Activated naive CD8-positive, alpha-beta T cell treated with anti-CD3 and anti-CD28 coated beads for 36 hours (primary cell): ENCODE data around the gene MSH4. TPM values are rescaled to one million over a fixed set of nuclear protein-coding genes. Genes with fewer than 3 reads are reported as not detected.
"Not testable (repeated sequence)": the region's sequence is repeated elsewhere in the genome, so short reads cannot be mapped to it uniquely, and the experiment has no call there.

Experiments
- DNase-seq: peaks from one replicate; pipeline ENCODE4 v3.0.0; 2021
- H3K27ac Mint-ChIP-seq: one replicate; pipeline ENCODE4 v1.8.0; 2022; ENCODE audit warnings: mild to moderate bottlenecking, moderate library complexity, mixed read lengths
- H3K27me3 Mint-ChIP-seq: one replicate; pipeline ENCODE4 v1.8.0; 2022; ENCODE audit warnings: mild to moderate bottlenecking, mixed read lengths
- H3K36me3 Mint-ChIP-seq: one replicate; pipeline ENCODE4 v1.8.0; 2021; ENCODE audit warnings: mild to moderate bottlenecking, mixed read lengths
- H3K4me1 Mint-ChIP-seq: one replicate; pipeline ENCODE4 v1.8.0; 2021; ENCODE audit warnings: mixed read lengths
- H3K4me3 Mint-ChIP-seq: one replicate; pipeline ENCODE4 v1.8.0; 2022; ENCODE audit warnings: mild to moderate bottlenecking, moderate library complexity, mixed read lengths
- H3K9me3 Mint-ChIP-seq: one replicate; pipeline ENCODE4 v1.8.0; 2022; ENCODE audit warnings: mixed read lengths
- total RNA-seq, 2 experiments: library from RNA; stranded (reverse); gene quantifications; one replicate each; pipeline ENCODE4 v1.2.3, GENCODE V29; 2021

MSH4 gene
- total RNA-seq = under 1 TPM; 0.22 to 0.35 TPM

- peak; percentile 20 for DNase-seq
- H3K4me1 Mint-ChIP-seq = peaks cover 22% of the 10 kb centered on the region
- H3K9me3 Mint-ChIP-seq = no peaks in the 10 kb centered on the region
- peak within 1 kb of the TSS; percentile 6 for H3K4me3 Mint-ChIP-seq
- H3K27ac Mint-ChIP-seq = peak within 1 kb of the TSS; percentile 59
- H3K27me3 Mint-ChIP-seq = peaks cover 3% of the 10 kb centered on the region
- peaks cover 41% of the 10 kb centered on the region for H3K36me3 Mint-ChIP-seq
These were observed at the start of gene MSH4 for GRCh38 chr1:75796376-75797272. Gene MSH4 (plus strand): TSS chr1:75796882. CDS start chr1:75796986, 104 bp downstream.

GRCh38 chr1:75757210-75757609 is 39.5 kb upstream of the MSH4 start:
- peaks cover 73% of the 10 kb centered on the region for H3K36me3 Mint-ChIP-seq
- not testable (repeated sequence) for H3K4me3 Mint-ChIP-seq, H3K27ac Mint-ChIP-seq, H3K4me1 Mint-ChIP-seq, DNase-seq, H3K27me3 Mint-ChIP-seq, H3K9me3 Mint-ChIP-seq

- not testable (repeated sequence) for H3K27ac Mint-ChIP-seq, H3K27me3 Mint-ChIP-seq, H3K4me1 Mint-ChIP-seq, H3K4me3 Mint-ChIP-seq, DNase-seq, H3K9me3 Mint-ChIP-seq
- H3K36me3 Mint-ChIP-seq = peaks cover 62% of the 10 kb centered on the region
These were observed 38.1 kb upstream of the MSH4 start for GRCh38 chr1:75758543-75758942.

GRCh38 chr1:75764057-75764655 is 32.5 kb upstream of the MSH4 start:
- DNase-seq = no peak
- no peak overlapping the region for H3K4me3 Mint-ChIP-seq
- no peaks in the 10 kb centered on the region for H3K27me3 Mint-ChIP-seq
- peaks cover 9% of the 10 kb centered on the region for H3K36me3 Mint-ChIP-seq
- H3K27ac Mint-ChIP-seq = no peak overlapping the region
- no peaks in the 10 kb centered on the region for H3K4me1 Mint-ChIP-seq
- H3K9me3 Mint-ChIP-seq = no peaks in the 10 kb centered on the region

- Mint-ChIP-seq H3K36me3 (peaks cover 5% of the 10 kb centered on the region), H3K4me3 (no peak overlapping the region), H3K27ac (no peak overlapping the region), H3K9me3 (no peaks in the 10 kb centered on the region), H3K4me1 (no peaks in the 10 kb centered on the region), H3K27me3 (no peaks in the 10 kb centered on the region)
- DNase-seq = no peak
These were observed 30.9 kb upstream of the MSH4 start for GRCh38 chr1:75765697-75766355.

GRCh38 chr1:75768016-75768415 is 28.7 kb upstream of the MSH4 start:
- Mint-ChIP-seq H3K27ac (no peak overlapping the region), H3K36me3 (no peaks in the 10 kb centered on the region), H3K4me3 (no peak overlapping the region), H3K4me1 (no peaks in the 10 kb centered on the region), H3K27me3 (no peaks in the 10 kb centered on the region), H3K9me3 (no peaks in the 10 kb centered on the region)
- no peak for DNase-seq

GRCh38 chr1:75770761-75771160 is 25.9 kb upstream of the MSH4 start:
- no peaks in the 10 kb centered on the region for H3K36me3 Mint-ChIP-seq
- H3K4me1 Mint-ChIP-seq = no peaks in the 10 kb centered on the region
- no peak overlapping the region for H3K4me3 Mint-ChIP-seq

GRCh38 chr1:75771978-75772377 is 24.7 kb upstream of the MSH4 start:
- Mint-ChIP-seq H3K36me3 (no peaks in the 10 kb centered on the region), H3K27ac (no peak overlapping the region), H3K9me3 (no peaks in the 10 kb centered on the region), H3K4me1 (no peaks in the 10 kb centered on the region), H3K4me3 (no peak overlapping the region), H3K27me3 (no peaks in the 10 kb centered on the region)
- DNase-seq = no peak

More at GRCh38 chr1:75770761-75771160, 25.9 kb upstream of the MSH4 start:
- H3K9me3 Mint-ChIP-seq = no peaks in the 10 kb centered on the region
- no peak overlapping the region for H3K27ac Mint-ChIP-seq
- H3K27me3 Mint-ChIP-seq = no peaks in the 10 kb centered on the region
- DNase-seq = no peak

- H3K9me3 Mint-ChIP-seq, H3K27me3 Mint-ChIP-seq, DNase-seq, H3K36me3 Mint-ChIP-seq, H3K27ac Mint-ChIP-seq, H3K4me3 Mint-ChIP-seq, H3K4me1 Mint-ChIP-seq: not testable (repeated sequence)
These were observed 18.9 kb upstream of the MSH4 start for GRCh38 chr1:75777812-75778211.

- H3K4me3 Mint-ChIP-seq, DNase-seq, H3K27me3 Mint-ChIP-seq, H3K27ac Mint-ChIP-seq, H3K4me1 Mint-ChIP-seq, H3K36me3 Mint-ChIP-seq, H3K9me3 Mint-ChIP-seq: not testable (repeated sequence)
These were observed 18.0 kb upstream of the MSH4 start for GRCh38 chr1:75778694-75779093.

GRCh38 chr1:75780183-75780582 is 16.5 kb upstream of the MSH4 start:
- H3K4me3 Mint-ChIP-seq, H3K27ac Mint-ChIP-seq, H3K9me3 Mint-ChIP-seq, H3K27me3 Mint-ChIP-seq, H3K36me3 Mint-ChIP-seq, H3K4me1 Mint-ChIP-seq, DNase-seq: not testable (repeated sequence)

- peaks cover 37% of the 10 kb centered on the region for H3K36me3 Mint-ChIP-seq
- H3K4me1 Mint-ChIP-seq, H3K9me3 Mint-ChIP-seq, H3K4me3 Mint-ChIP-seq, H3K27ac Mint-ChIP-seq, DNase-seq: not testable (repeated sequence)
- H3K27me3 Mint-ChIP-seq = peaks cover 11% of the 10 kb centered on the region
These were observed 12.8 kb upstream of the MSH4 start for GRCh38 chr1:75783920-75784319.

GRCh38 chr1:75785320-75785982 is 11.2 kb upstream of the MSH4 start:
- H3K27me3 Mint-ChIP-seq = peaks cover 12% of the 10 kb centered on the region
- H3K36me3 Mint-ChIP-seq = peaks cover 51% of the 10 kb centered on the region
- peaks cover 3% of the 10 kb centered on the region for H3K9me3 Mint-ChIP-seq
- DNase-seq = peak; percentile 14
- H3K4me3 Mint-ChIP-seq = peak overlapping the region; percentile 98
- H3K27ac Mint-ChIP-seq = peak overlapping the region; percentile 98
- H3K4me1 Mint-ChIP-seq = peaks cover 16% of the 10 kb centered on the region

GRCh38 chr1:75785983-75786853 is 10.5 kb upstream of the MSH4 start, which contains the start of gene RABGGTB:
Gene RABGGTB (plus strand): TSS chr1:75786256. CDS start chr1:75786272, 16 bp downstream.
- Mint-ChIP-seq H3K36me3 (peaks cover 58% of the 10 kb centered on the region), H3K4me3 (peak within 1 kb of the TSS; percentile 98), H3K4me1 (peaks cover 21% of the 10 kb centered on the region), H3K9me3 (peaks cover 1% of the 10 kb centered on the region), H3K27me3 (peaks cover 11% of the 10 kb centered on the region), H3K27ac (peak within 1 kb of the TSS; percentile 98)
- DNase-seq = peak; percentile 94
